B cell (primary cell): ENCODE data around the gene BMP7. TPM values are rescaled to one million over a fixed set of nuclear protein-coding genes. Genes with fewer than 3 reads are reported as not detected.

ENCODE experiments used
- ATAC-seq: fragments of 200-7000 bp; cut with Tn5 transposase; one replicate; pipeline ENCODE4 v1.10.0; 2021; ENCODE audit warnings: low read depth, mild to moderate bottlenecking, moderate number of reproducible peaks, moderate library complexity
- CTCF ChIA-PET: fragments of 350-600 bp; sonication (Branson Sonifier 250); formaldehyde crosslinking; loops from one replicate; lab custom pipeline; 2021; ENCODE audit warnings: antibody characterized with exemption, inconsistent platforms; lab: Charles Lee
- POLR2A ChIA-PET: fragments of 350-600 bp; sonication (Branson Sonifier 250); formaldehyde crosslinking; loops from one replicate; lab custom pipeline; 2021; ENCODE audit warnings: antibody characterized with exemption; lab: Charles Lee
- DNase-seq: peaks from one replicate; pipeline ENCODE4 v3.0.0; 2013
- H2AFZ ChIP-seq: 2 replicates; pipeline ENCODE4 v1.6.1; 2012; ENCODE audit warnings: mild to moderate bottlenecking, low read depth, low read length; ENCODE audit not compliant: insufficient read depth, poor library complexity, severe bottlenecking
- H3K27ac ChIP-seq, 2 donors: 1 replicate in 1 of 2; 2 replicates in 1 of 2; pipeline ENCODE4 v1.5.1; 2012 to 2013; ENCODE audit warnings: low read length in 2 of 2, mild to moderate bottlenecking in 2 of 2, moderate library complexity in 1 of 2
- H3K27me3 ChIP-seq, 4 experiments: fragments of 200-600 bp in 1 of 4; sonication (generic) in 1 of 4; replicated peaks in 1 of 4; 1 replicate in 2 of 4; 2 replicates in 2 of 4; pipeline versions ENCODE4 v1.6.1 to v1.7.0; 2013 to 2016; ENCODE audit warnings: low read length in 3 of 4, mild to moderate bottlenecking in 2 of 4, mixed read lengths in 1 of 4, moderate library complexity in 1 of 4; ENCODE audit not compliant: insufficient read depth in 4 of 4, control insufficient read depth in 3 of 4; ENCODE audit errors: control extremely low read depth in 1 of 4
- H3K36me3 ChIP-seq, 2 experiments: replicated peaks in 1 of 2; 1 replicate in 1 of 2; 2 replicates in 1 of 2; pipeline versions ENCODE4 v1.6.1 to v1.7.1; 2013; ENCODE audit warnings: low read length in 1 of 2; ENCODE audit not compliant: insufficient read depth in 2 of 2, control insufficient read depth in 1 of 2; ENCODE audit errors: control extremely low read depth in 1 of 2, extremely low read depth in 1 of 2
- H3K4me1 ChIP-seq, 2 donors: fragments of 200-600 bp in 1 of 2; sonication (generic) in 1 of 2; 1 replicate in 1 of 2; 2 replicates in 1 of 2; pipeline versions ENCODE4 v1.5.1 to v1.6.1; 2013 to 2017; ENCODE audit warnings: low read length in 2 of 2; ENCODE audit not compliant: control insufficient read depth in 2 of 2, insufficient read depth in 2 of 2
- H3K4me2 ChIP-seq: replicated peaks from 2 replicates; pipeline ENCODE3; 2012; ENCODE audit warnings: mild to moderate bottlenecking, low read depth, low read length; ENCODE audit not compliant: poor library complexity, severe bottlenecking
- H3K4me3 ChIP-seq, 5 experiments: fragments of 200-600 bp in 1 of 5; sonication (generic) in 1 of 5; 1 replicate in 3 of 5; 2 replicates in 2 of 5; pipeline versions ENCODE4 v1.5.1 to v1.7.0; 2011 to 2016; ENCODE audit warnings: low read length in 4 of 5, mild to moderate bottlenecking in 4 of 5, low read depth in 2 of 5, control low read depth in 1 of 5, moderate library complexity in 1 of 5; ENCODE audit not compliant: insufficient read depth in 1 of 5; ENCODE audit errors: control extremely low read depth in 1 of 5, extremely low read depth in 1 of 5
- H3K79me2 ChIP-seq: fragments of 200-600 bp; sonication (generic); one replicate; pipeline ENCODE4 v1.6.0; 2016; ENCODE audit warnings: low read length; ENCODE audit not compliant: control insufficient read depth, insufficient read depth
- H3K9ac ChIP-seq: fragments of 200-600 bp; sonication (generic); 2 replicates; pipeline ENCODE4 v1.6.1; 2017; ENCODE audit warnings: mild to moderate bottlenecking, low read length, moderate library complexity
- H3K9me3 ChIP-seq, 3 donors: one replicate each; pipeline versions ENCODE4 v1.6.1 to v1.7.1; 2013; ENCODE audit warnings: low read length in 2 of 3; ENCODE audit not compliant: control insufficient read depth in 2 of 3, insufficient read depth in 1 of 3; ENCODE audit errors: control extremely low read depth in 1 of 3
- H4K20me1 ChIP-seq: 2 replicates; pipeline ENCODE4 v1.6.0; 2012; ENCODE audit warnings: mild to moderate bottlenecking, low read length; ENCODE audit not compliant: insufficient read depth, control insufficient read depth, poor library complexity, severe bottlenecking
- H3K27ac Mint-ChIP-seq: one replicate; pipeline ENCODE4 v1.8.0; 2021; ENCODE audit warnings: mixed read lengths
- H3K27me3 Mint-ChIP-seq: one replicate; pipeline ENCODE4 v1.8.0; 2021; ENCODE audit warnings: mixed read lengths
- H3K4me1 Mint-ChIP-seq: one replicate; pipeline ENCODE4 v1.8.0; 2021; ENCODE audit warnings: mixed read lengths
- H3K4me3 Mint-ChIP-seq: one replicate; pipeline ENCODE4 v1.8.0; 2021; ENCODE audit warnings: mixed read lengths
- H3K9me3 Mint-ChIP-seq: one replicate; pipeline ENCODE4 v1.8.0; 2022; ENCODE audit warnings: mixed read lengths; ENCODE audit not compliant: insufficient read depth
- EZH2 ChIP-seq: IDR thresholded peaks from 2 replicates; pipeline ENCODE4 v1.6.1; 2012; ENCODE audit warnings: borderline replicate concordance, low read depth, mild to moderate bottlenecking, moderate library complexity, low read length; ENCODE audit not compliant: insufficient read depth, poor library complexity, severe bottlenecking
- WGBS: methylation state at CpG from one replicate; pipeline ENCODE4 v1.1.5; 2013; ENCODE audit warnings: missing lambda C conversion rate; ENCODE audit not compliant: insufficient coverage; 5-methylcytosine and 5-hydroxymethylcytosine counted together
- intact Hi-C: fragments of 100-400 bp; cut with micrococcal nuclease; formaldehyde crosslinking; loops from one replicate; pipeline ENCODE4 v1.10.0; 2022
- polyA plus RNA-seq: library from polyadenylated mRNA; depleted of rRNA; stranded (reverse); fragments of >200 nt; gene quantifications from 2 replicates; pipeline ENCODE4 v1.2.3, GENCODE V29; 2012
- total RNA-seq, 2 donors: library from RNA; stranded (reverse); fragments of 120-200 nt in 1 of 2; gene quantifications; 1 replicate in 1 of 2; 2 replicates in 1 of 2; pipeline versions ENCODE4 v1.2.3 to v1.2.4, GENCODE V29; 2013 to 2022
- TF ChIP-seq, protein P1 (sequence below): fragments of 200-600 bp; IDR thresholded peaks from one replicate; pipeline ENCODE4 v1.8.0; 2022; ENCODE audit warnings: antibody characterized with exemption, mild to moderate bottlenecking

BMP7 gene
- total and polyA plus RNA-seq, 2 donors (not counting 1 experiment from before 2014, with no cell fraction given), result not detected

DNA sequence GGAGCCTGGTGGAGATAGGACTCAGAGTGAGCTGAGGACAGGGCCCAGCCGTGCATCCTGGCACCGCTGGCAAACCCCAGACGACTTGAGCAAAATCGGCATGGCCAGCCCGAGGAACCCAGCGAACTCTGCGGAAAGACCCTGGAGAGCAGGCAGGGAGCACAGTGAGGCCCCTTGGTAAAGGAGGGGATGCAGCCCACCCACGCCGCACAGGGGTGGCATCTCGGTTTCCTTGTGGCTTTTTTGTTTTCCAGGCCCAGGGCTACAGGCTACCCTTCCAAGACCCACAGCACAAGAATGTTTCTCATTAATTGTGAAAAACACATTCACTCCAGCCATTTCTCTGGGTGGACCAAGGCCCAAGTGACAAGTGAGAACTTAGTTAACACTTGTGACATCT lies 71.4 kb downstream of the BMP7 start:
- 89% methylated on average over 10 of the region's 10 CpGs for WGBS

DNA sequence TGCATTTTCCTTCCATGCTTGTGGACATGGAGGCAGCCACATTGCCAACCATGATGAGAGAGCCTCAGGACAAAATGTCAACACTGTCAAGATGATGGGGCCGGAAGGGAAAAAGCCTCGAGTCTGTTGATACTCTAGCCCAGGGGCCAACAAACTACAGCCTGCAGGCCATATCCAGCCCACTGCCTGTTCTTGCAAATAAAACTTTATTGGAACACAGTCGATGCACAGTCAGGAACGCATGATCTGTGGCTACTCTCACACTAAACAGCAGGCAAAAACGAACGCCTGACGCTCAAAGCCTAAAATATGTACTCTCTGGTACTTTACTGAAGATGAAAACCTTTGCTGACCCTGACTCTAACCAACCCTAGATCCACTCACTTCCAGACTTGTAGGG lies 72.3 kb downstream of the BMP7 start:
- ATAC-seq (no peak), DNase-seq (no peak)
- Histone ChIP-seq H3K79me2 (no peaks in the 10 kb centered on the region), H3K27me3 (peaks cover 0 to 2% (median 0%) of the 10 kb centered on the region in 4 experiments), H4K20me1 (no peaks in the 10 kb centered on the region), H3K27ac (no peak overlapping the region), H3K36me3 (no peaks in the 10 kb centered on the region), H3K4me2 (no peak overlapping the region), H3K9ac (no peak overlapping the region), H3K4me1 (no peaks in the 10 kb centered on the region), H2AFZ (no peak overlapping the region), H3K9me3 (peaks cover 0 to 2% (median 0%) of the 10 kb centered on the region in 3 donors), H3K4me3 (no peak overlapping the region)
- H3K4me1 Mint-ChIP-seq, result no peaks in the 10 kb centered on the region
- no peaks in the 10 kb centered on the region for H3K27me3 Mint-ChIP-seq
- H3K27ac Mint-ChIP-seq, result no peak overlapping the region
- intact Hi-C loops, result no loop called here
- H3K4me3 Mint-ChIP-seq, result no peak overlapping the region
- CTCF ChIA-PET, result no interaction called here
- TF ChIP-seq, protein P1, sequence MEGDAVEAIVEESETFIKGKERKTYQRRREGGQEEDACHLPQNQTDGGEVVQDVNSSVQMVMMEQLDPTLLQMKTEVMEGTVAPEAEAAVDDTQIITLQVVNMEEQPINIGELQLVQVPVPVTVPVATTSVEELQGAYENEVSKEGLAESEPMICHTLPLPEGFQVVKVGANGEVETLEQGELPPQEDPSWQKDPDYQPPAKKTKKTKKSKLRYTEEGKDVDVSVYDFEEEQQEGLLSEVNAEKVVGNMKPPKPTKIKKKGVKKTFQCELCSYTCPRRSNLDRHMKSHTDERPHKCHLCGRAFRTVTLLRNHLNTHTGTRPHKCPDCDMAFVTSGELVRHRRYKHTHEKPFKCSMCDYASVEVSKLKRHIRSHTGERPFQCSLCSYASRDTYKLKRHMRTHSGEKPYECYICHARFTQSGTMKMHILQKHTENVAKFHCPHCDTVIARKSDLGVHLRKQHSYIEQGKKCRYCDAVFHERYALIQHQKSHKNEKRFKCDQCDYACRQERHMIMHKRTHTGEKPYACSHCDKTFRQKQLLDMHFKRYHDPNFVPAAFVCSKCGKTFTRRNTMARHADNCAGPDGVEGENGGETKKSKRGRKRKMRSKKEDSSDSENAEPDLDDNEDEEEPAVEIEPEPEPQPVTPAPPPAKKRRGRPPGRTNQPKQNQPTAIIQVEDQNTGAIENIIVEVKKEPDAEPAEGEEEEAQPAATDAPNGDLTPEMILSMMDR, result no peak
- TF ChIP-seq EZH2, result no peak
- H3K9me3 Mint-ChIP-seq, result no peaks in the 10 kb centered on the region
- POLR2A ChIA-PET, result no interaction called here
- WGBS, result 88% methylated on average over 7 of the region's 7 CpGs

More for the DNA sequence above, 71.4 kb downstream of the BMP7 start:
- ChIA-PET POLR2A (no interaction called here), CTCF (no interaction called here)
- Mint-ChIP-seq H3K27ac (no peak overlapping the region), H3K4me1 (no peaks in the 10 kb centered on the region), H3K9me3 (no peaks in the 10 kb centered on the region), H3K27me3 (no peaks in the 10 kb centered on the region), H3K4me3 (no peak overlapping the region)
- Histone ChIP-seq H3K4me3 (no peak overlapping the region), H3K9ac (no peak overlapping the region), H3K4me1 (no peaks in the 10 kb centered on the region), H3K27ac (no peak overlapping the region), H3K36me3 (no peaks in the 10 kb centered on the region), H3K27me3 (peaks cover 0 to 2% (median 0%) of the 10 kb centered on the region in 4 experiments), H2AFZ (no peak overlapping the region), H4K20me1 (no peaks in the 10 kb centered on the region), H3K79me2 (no peaks in the 10 kb centered on the region), H3K4me2 (no peak overlapping the region), H3K9me3 (peaks cover 0 to 2% (median 0%) of the 10 kb centered on the region in 3 donors)
- no peak for ATAC-seq
- TF ChIP-seq, protein P1, result no peak
- no peak for TF ChIP-seq EZH2
- no peak for DNase-seq
- intact Hi-C loops, result no loop called here
